Hypothalamus (tissue), 51 donors: ENCODE results near the gene ZNF534.
"Not testable (repeated sequence)": the region's sequence is repeated elsewhere in the genome, so short reads cannot be mapped to it uniquely, and the experiment has no call there.

Experiments
- DNase-seq, 51 donors: peaks; one replicate each; lab custom pipeline; 2025; lab: John Stamatoyannopoulos, UW

The ZNF534 gene

DNA sequence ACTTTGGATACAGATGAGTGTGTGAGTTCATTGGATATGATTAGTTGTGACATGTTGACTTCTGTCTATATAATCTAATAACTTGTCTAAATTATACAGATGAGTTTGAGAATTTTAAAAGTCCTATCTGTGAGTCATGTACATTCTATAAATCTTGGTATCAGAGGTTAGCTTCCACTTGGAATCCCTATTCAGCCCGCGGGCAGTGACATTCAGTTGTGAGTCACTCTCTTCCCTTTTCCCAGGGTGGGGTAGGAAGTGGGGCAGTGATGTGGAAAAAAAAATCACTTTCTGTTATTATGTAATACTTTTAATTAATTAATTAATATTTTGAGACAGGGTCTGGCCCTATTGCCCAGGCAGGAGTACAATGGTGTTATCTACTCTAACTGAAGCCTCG, 65.6 kb downstream of the ZNF534 start:
- DNase-seq, result no peak

DNA sequence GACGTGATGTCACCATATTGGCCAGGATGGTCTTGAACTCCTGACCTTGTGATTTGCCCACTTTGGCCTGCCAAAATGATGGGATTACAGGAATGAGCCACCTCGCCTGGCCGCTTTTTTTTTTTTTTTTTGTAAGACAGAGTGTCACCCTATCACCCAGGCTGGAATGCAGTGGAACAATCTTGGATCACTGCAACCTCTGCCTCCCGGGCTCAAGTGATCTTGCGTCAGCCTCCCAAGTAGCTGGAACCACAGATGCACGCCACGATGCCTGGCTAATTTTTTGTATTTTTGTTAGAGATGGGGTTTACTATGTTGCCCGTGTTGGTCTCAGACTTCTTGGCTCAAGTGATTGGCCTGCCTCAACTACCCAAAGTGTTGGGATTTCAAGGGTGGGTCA, 69.6 kb downstream of the ZNF534 start:
- no peak for DNase-seq

DNA sequence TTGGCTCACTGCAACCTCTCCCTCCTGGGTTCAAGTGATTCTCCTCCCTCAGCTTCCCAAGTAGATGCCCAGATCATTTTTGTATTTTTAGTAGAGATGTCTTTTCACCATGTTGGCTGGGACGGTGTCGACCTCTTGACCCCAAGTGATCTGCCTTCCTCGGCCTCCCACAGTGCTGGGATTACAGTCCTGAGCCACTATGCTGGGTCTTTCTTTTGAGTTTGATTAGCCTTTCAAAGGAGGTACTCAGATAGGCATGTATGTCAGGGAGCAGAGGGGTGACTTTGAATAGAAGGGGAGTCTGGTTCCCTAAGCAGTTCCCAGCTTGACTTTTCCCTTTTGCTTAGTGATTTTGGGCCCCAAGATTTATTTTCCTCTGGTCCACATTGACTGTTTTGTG, 71.5 kb downstream of the ZNF534 start:
- not testable (repeated sequence) for DNase-seq

DNA sequence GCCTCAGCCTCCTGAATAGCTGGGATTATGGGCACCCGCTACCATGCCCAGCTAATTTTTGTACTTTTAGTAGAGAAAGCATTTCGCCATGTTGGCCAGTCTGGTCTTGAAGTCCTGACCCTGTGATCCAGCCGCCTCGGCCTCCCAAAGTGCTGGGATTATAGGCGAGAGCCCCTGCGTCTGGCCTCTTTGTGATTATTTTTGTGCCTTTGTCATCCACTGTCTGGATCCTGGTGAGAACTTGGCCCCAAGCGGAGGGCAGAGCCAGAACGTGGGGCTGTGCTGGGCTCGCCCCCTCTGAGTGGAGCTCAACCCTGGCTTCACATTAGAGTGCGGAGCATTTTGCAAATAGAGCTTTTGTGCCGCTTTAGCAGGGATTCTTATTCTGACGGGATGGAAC, 72.0 kb downstream of the ZNF534 start:
- not testable (repeated sequence) for DNase-seq
